Measurements from ENCODE around the gene CD300LG. TPM values are rescaled to one million over a fixed set of nuclear protein-coding genes. Genes with fewer than 3 reads are reported as not detected.

Gene CD300LG
- total and polyA plus RNA-seq, 4 donors = 0.05 to 9.4 (median 2.0) TPM

GRCh38 chr17:43818966-43819365 lies 28.0 kb upstream of the CD300LG start:
- ATAC-seq (ENCODE audit: low FRiP score) = no peak
- H3K4me1 ChIP-seq (ENCODE audit: control insufficient read depth in 1 of 2, insufficient read depth in 2 of 2, low read length in 2 of 2) = no peaks in the 10 kb centered on the region
- H3K27ac ChIP-seq (ENCODE audit: low read depth in 1 of 2, low read length in 2 of 2) = no peak overlapping the region
- no peaks in the 10 kb centered on the region for H3K27me3 ChIP-seq (ENCODE audit: control insufficient read depth in 1 of 2, insufficient read depth in 2 of 2, low read length in 1 of 2)
- intact Hi-C loops (cut with DNase I) = no loop called here
- WGBS, 2 donors = 96 to 98% methylated on average over 5 of the region's 5 CpGs
- H3K4me3 ChIP-seq (ENCODE audit: low read length in 2 of 2) = no peak overlapping the region
- no peaks in the 10 kb centered on the region for H3K36me3 ChIP-seq (ENCODE audit: control insufficient read depth in 1 of 2, insufficient read depth in 2 of 2, low read length in 1 of 2)
- no peak for DNase-seq
- H3K9me3 ChIP-seq (ENCODE audit: control insufficient read depth, low read length) = no peaks in the 10 kb centered on the region

- Histone ChIP-seq H3K36me3 (ENCODE audit: control insufficient read depth in 1 of 2, insufficient read depth in 2 of 2, low read length in 1 of 2) (no peaks in the 10 kb centered on the region), H3K4me1 (ENCODE audit: control insufficient read depth in 1 of 2, insufficient read depth in 2 of 2, low read length in 2 of 2) (no peaks in the 10 kb centered on the region), H3K9me3 (ENCODE audit: control insufficient read depth, low read length) (no peaks in the 10 kb centered on the region), H3K27ac (ENCODE audit: low read depth in 1 of 2, low read length in 2 of 2) (no peak overlapping the region), H3K4me3 (ENCODE audit: low read length in 2 of 2) (no peak overlapping the region), H3K27me3 (ENCODE audit: control insufficient read depth in 1 of 2, insufficient read depth in 2 of 2, low read length in 1 of 2) (no peaks in the 10 kb centered on the region)
- intact Hi-C loops (cut with DNase I) = no loop called here
- DNase-seq (peak in 1 of 2 donors; percentile 41), ATAC-seq (ENCODE audit: low FRiP score) (no peak)
- 91 to 96% methylated on average over 14 of the region's 14 CpGs for WGBS, 2 donors
Observed at GRCh38 chr17:43820759-43821158, 26.2 kb upstream of the CD300LG start.

GRCh38 chr17:43822570-43823190 lies 24.3 kb upstream of the CD300LG start:
- Histone ChIP-seq H3K4me3 (ENCODE audit: low read length in 2 of 2) (no peak overlapping the region), H3K4me1 (ENCODE audit: control insufficient read depth in 1 of 2, insufficient read depth in 2 of 2, low read length in 2 of 2) (no peaks in the 10 kb centered on the region), H3K27me3 (ENCODE audit: control insufficient read depth in 1 of 2, insufficient read depth in 2 of 2, low read length in 1 of 2) (no peaks in the 10 kb centered on the region), H3K27ac (ENCODE audit: low read depth in 1 of 2, low read length in 2 of 2) (no peak overlapping the region), H3K36me3 (ENCODE audit: control insufficient read depth in 1 of 2, insufficient read depth in 2 of 2, low read length in 1 of 2) (peaks cover 0 to 2% of the 10 kb centered on the region in 2 donors), H3K9me3 (ENCODE audit: control insufficient read depth, low read length) (no peaks in the 10 kb centered on the region)
- intact Hi-C loops (cut with DNase I) = no loop called here
- ATAC-seq (ENCODE audit: low FRiP score) (no peak), DNase-seq (peak in 1 of 2 donors; percentile 36)
- 86 to 87% methylated on average over 5 of the region's 5 CpGs for WGBS, 2 donors

- no peaks in the 10 kb centered on the region for H3K4me1 ChIP-seq (ENCODE audit: control insufficient read depth in 1 of 2, insufficient read depth in 2 of 2, low read length in 2 of 2)
- H3K9me3 ChIP-seq (ENCODE audit: control insufficient read depth, low read length) = no peaks in the 10 kb centered on the region
- ATAC-seq (ENCODE audit: low FRiP score) (no peak), DNase-seq (peak in 1 of 2 donors; percentile 54)
- H3K27me3 ChIP-seq (ENCODE audit: control insufficient read depth in 1 of 2, insufficient read depth in 2 of 2, low read length in 1 of 2) = no peaks in the 10 kb centered on the region
- no peak overlapping the region for H3K27ac ChIP-seq (ENCODE audit: low read depth in 1 of 2, low read length in 2 of 2)
- peaks cover 0 to 2% of the 10 kb centered on the region in 2 donors for H3K36me3 ChIP-seq (ENCODE audit: control insufficient read depth in 1 of 2, insufficient read depth in 2 of 2, low read length in 1 of 2)
- no peak overlapping the region for H3K4me3 ChIP-seq (ENCODE audit: low read length in 2 of 2)
- intact Hi-C loops (cut with DNase I) = no loop called here
- WGBS, 2 donors = 85% methylated on average over 10 of the region's 10 CpGs
Observed at GRCh38 chr17:43823350-43824084, 23.5 kb upstream of the CD300LG start.

GRCh38 chr17:43825567-43825966 lies 21.4 kb upstream of the CD300LG start:
- intact Hi-C loops (cut with DNase I) = no loop called here
- Histone ChIP-seq H3K4me3 (ENCODE audit: low read length in 2 of 2) (no peak overlapping the region), H3K27ac (ENCODE audit: low read depth in 1 of 2, low read length in 2 of 2) (no peak overlapping the region), H3K36me3 (ENCODE audit: control insufficient read depth in 1 of 2, insufficient read depth in 2 of 2, low read length in 1 of 2) (peaks cover 0 to 6% of the 10 kb centered on the region in 2 donors), H3K9me3 (ENCODE audit: control insufficient read depth, low read length) (no peaks in the 10 kb centered on the region), H3K4me1 (ENCODE audit: control insufficient read depth in 1 of 2, insufficient read depth in 2 of 2, low read length in 2 of 2) (no peaks in the 10 kb centered on the region), H3K27me3 (ENCODE audit: control insufficient read depth in 1 of 2, insufficient read depth in 2 of 2, low read length in 1 of 2) (no peaks in the 10 kb centered on the region)
- WGBS, 2 donors = 95 to 96% methylated on average over 12 of the region's 12 CpGs
- peak in 1 of 2 donors; percentile 59 for DNase-seq
- no peak for ATAC-seq (ENCODE audit: low FRiP score)

GRCh38 chr17:43826206-43826605 lies 20.8 kb upstream of the CD300LG start:
- H3K27ac ChIP-seq (ENCODE audit: low read depth in 1 of 2, low read length in 2 of 2) = no peak overlapping the region
- no peaks in the 10 kb centered on the region for H3K4me1 ChIP-seq (ENCODE audit: control insufficient read depth in 1 of 2, insufficient read depth in 2 of 2, low read length in 2 of 2)
- peaks cover 0 to 6% of the 10 kb centered on the region in 2 donors for H3K36me3 ChIP-seq (ENCODE audit: control insufficient read depth in 1 of 2, insufficient read depth in 2 of 2, low read length in 1 of 2)
- H3K27me3 ChIP-seq (ENCODE audit: control insufficient read depth in 1 of 2, insufficient read depth in 2 of 2, low read length in 1 of 2) = no peaks in the 10 kb centered on the region
- 93 to 96% methylated on average over 7 of the region's 7 CpGs for WGBS, 2 donors
- peak in 1 of 2 donors; percentile 5 for DNase-seq
- H3K4me3 ChIP-seq (ENCODE audit: low read length in 2 of 2) = no peak overlapping the region
- ATAC-seq (ENCODE audit: low FRiP score) = no peak
- no peaks in the 10 kb centered on the region for H3K9me3 ChIP-seq (ENCODE audit: control insufficient read depth, low read length)
- intact Hi-C loops (cut with DNase I) = no loop called here

GRCh38 chr17:43827596-43827995 lies 19.4 kb upstream of the CD300LG start:
- no peak overlapping the region for H3K4me3 ChIP-seq (ENCODE audit: low read length in 2 of 2)
- H3K4me1 ChIP-seq (ENCODE audit: control insufficient read depth in 1 of 2, insufficient read depth in 2 of 2, low read length in 2 of 2) = no peaks in the 10 kb centered on the region
- no peaks in the 10 kb centered on the region for H3K27me3 ChIP-seq (ENCODE audit: control insufficient read depth in 1 of 2, insufficient read depth in 2 of 2, low read length in 1 of 2)
- H3K9me3 ChIP-seq (ENCODE audit: control insufficient read depth, low read length) = no peaks in the 10 kb centered on the region
- peaks cover 0 to 6% of the 10 kb centered on the region in 2 donors for H3K36me3 ChIP-seq (ENCODE audit: control insufficient read depth in 1 of 2, insufficient read depth in 2 of 2, low read length in 1 of 2)
- DNase-seq (peak in 1 of 2 donors; percentile 54), ATAC-seq (ENCODE audit: low FRiP score) (no peak)
- no peak overlapping the region for H3K27ac ChIP-seq (ENCODE audit: low read depth in 1 of 2, low read length in 2 of 2)
- intact Hi-C loops (cut with DNase I) = no loop called here
- WGBS, 2 donors = 95% methylated on average over 9 of the region's 9 CpGs

GRCh38 chr17:43829738-43830137 lies 17.2 kb upstream of the CD300LG start:
- DNase-seq (peak in 1 of 2 donors; percentile 51), ATAC-seq (ENCODE audit: low FRiP score) (no peak)
- H3K27ac ChIP-seq (ENCODE audit: low read depth in 1 of 2, low read length in 2 of 2) = no peak overlapping the region
- H3K9me3 ChIP-seq (ENCODE audit: control insufficient read depth, low read length) = no peaks in the 10 kb centered on the region
- H3K27me3 ChIP-seq (ENCODE audit: control insufficient read depth in 1 of 2, insufficient read depth in 2 of 2, low read length in 1 of 2) = no peaks in the 10 kb centered on the region
- no peak overlapping the region for H3K4me3 ChIP-seq (ENCODE audit: low read length in 2 of 2)
- H3K4me1 ChIP-seq (ENCODE audit: control insufficient read depth in 1 of 2, insufficient read depth in 2 of 2, low read length in 2 of 2) = no peaks in the 10 kb centered on the region
- WGBS, 2 donors = 96% methylated on average over 14 of the region's 14 CpGs
- H3K36me3 ChIP-seq (ENCODE audit: control insufficient read depth in 1 of 2, insufficient read depth in 2 of 2, low read length in 1 of 2) = peaks cover 0 to 6% of the 10 kb centered on the region in 2 donors
- intact Hi-C loops (cut with DNase I) = loop anchor here (5.0 kb wide), 1 partner anchor 47 kb away; the partner anchor contains the start of gene CFAP97D1 (in 2 of the 2)
